ENCODE data around the gene SLC22A1.

- TF ChIP-seq ZNF274 (IDR thresholded peaks at IDR 0.05; ENCODE audit: borderline replicate concordance, extremely low read depth, low read length): no peak
- no peak for TF ChIP-seq CTCF (IDR thresholded peaks at IDR 0.05; ENCODE audit: control extremely low read depth in 1 of 3, insufficient read depth in 1 of 3, low read depth in 1 of 3, low read length in 3 of 3)
- TF ChIP-seq BACH1 (IDR thresholded peaks at IDR 0.05; ENCODE audit: low read length): no peak
- no peak for TF ChIP-seq PHF8 (conservative IDR thresholded peaks at IDR 0.05; ENCODE audit: low read depth, low read length)
Measured at GRCh38 chr6:160076009-160076408, 45.6 kb upstream of the SLC22A1 start.
